H9 (cell line): ENCODE results near the gene NCBP1. TPM values are rescaled to one million over a fixed set of nuclear protein-coding genes. Genes with fewer than 3 reads are reported as not detected.

Experiments
- DNase-seq: peaks from one replicate; pipeline ENCODE4 v3.0.0-alpha.2; 2017
- H2AFZ ChIP-seq: one replicate; pipeline ENCODE4 v1.6.1; 2013; ENCODE audit warnings: mild to moderate bottlenecking, low read length, control low read depth, moderate library complexity
- H2AK5ac ChIP-seq: 2 replicates; pipeline ENCODE4 v1.6.1; 2013; ENCODE audit warnings: low read length, control low read depth, mixed read lengths; ENCODE audit not compliant: insufficient read length
- H2BK120ac ChIP-seq: one replicate; pipeline ENCODE4 v1.6.1; 2013; ENCODE audit warnings: low read depth, mild to moderate bottlenecking, low read length, control low read depth, inconsistent platforms; ENCODE audit not compliant: poor library complexity, severe bottlenecking
- H2BK12ac ChIP-seq: 2 replicates; pipeline ENCODE4 v1.6.1; 2013; ENCODE audit warnings: low read length, control low read depth, mixed read lengths, low read depth; ENCODE audit not compliant: insufficient read length
- H2BK15ac ChIP-seq: 2 replicates; pipeline ENCODE4 v1.6.1; 2013; ENCODE audit warnings: low read depth, low read length, control low read depth
- H2BK20ac ChIP-seq: one replicate; pipeline ENCODE4 v1.6.1; 2013; ENCODE audit warnings: low read depth, mild to moderate bottlenecking, low read length, control low read depth, inconsistent platforms; ENCODE audit not compliant: poor library complexity, severe bottlenecking
- H2BK5ac ChIP-seq: 2 replicates; pipeline ENCODE4 v1.6.1; 2013; ENCODE audit warnings: low read length, control low read depth, mixed read lengths; ENCODE audit not compliant: insufficient read length
- H3K14ac ChIP-seq: 2 replicates; pipeline ENCODE4 v1.6.1; 2013; ENCODE audit warnings: low read length, control low read depth; ENCODE audit not compliant: insufficient read depth
- H3K18ac ChIP-seq: 2 replicates; pipeline ENCODE4 v1.6.1; 2013; ENCODE audit warnings: low read depth, mild to moderate bottlenecking, mixed read lengths, low read length, control low read depth; ENCODE audit not compliant: insufficient read length
- H3K23ac ChIP-seq: 2 replicates; pipeline ENCODE4 v1.6.1; 2013; ENCODE audit warnings: low read length, control low read depth, mixed read lengths, low read depth; ENCODE audit not compliant: insufficient read length
- H3K23me2 ChIP-seq: 2 replicates; pipeline ENCODE4 v1.6.1; 2013; ENCODE audit warnings: low read depth, mild to moderate bottlenecking, mixed read lengths, low read length, control low read depth; ENCODE audit not compliant: insufficient read length, poor library complexity, severe bottlenecking
- H3K27ac ChIP-seq: 2 replicates; pipeline ENCODE4 v1.5.1; 2013; ENCODE audit warnings: low read length, control low read depth, mixed read lengths, low read depth; ENCODE audit not compliant: insufficient read length
- H3K27me3 ChIP-seq: 2 replicates; pipeline ENCODE4 v1.6.1; 2013; ENCODE audit warnings: low read length, control low read depth, inconsistent platforms; ENCODE audit not compliant: insufficient read depth
- H3K4ac ChIP-seq: 2 replicates; pipeline ENCODE4 v1.6.1; 2013; ENCODE audit warnings: low read depth, mild to moderate bottlenecking, control low read depth, inconsistent platforms, low read length, moderate library complexity
- H3K4me1 ChIP-seq: 2 replicates; pipeline ENCODE4 v1.6.1; 2013; ENCODE audit warnings: low read length, control low read depth, inconsistent platforms; ENCODE audit not compliant: insufficient read depth
- H3K4me2 ChIP-seq: 2 replicates; pipeline ENCODE4 v1.6.1; 2013; ENCODE audit warnings: low read length, control low read depth, mixed read lengths; ENCODE audit not compliant: insufficient read length, insufficient read depth
- H3K56ac ChIP-seq: 2 replicates; pipeline ENCODE4 v1.6.1; 2013; ENCODE audit warnings: low read depth, mild to moderate bottlenecking, mixed read lengths, low read length, control low read depth; ENCODE audit not compliant: insufficient read length
- H3K79me1 ChIP-seq: 2 replicates; pipeline ENCODE4 v1.6.1; 2013; ENCODE audit warnings: low read depth, mild to moderate bottlenecking, moderate library complexity, low read length, control low read depth, inconsistent platforms; ENCODE audit not compliant: insufficient read depth, poor library complexity, severe bottlenecking
- H3K79me2 ChIP-seq: 2 replicates; pipeline ENCODE4 v1.6.1; 2013; ENCODE audit warnings: low read length, control low read depth, inconsistent platforms; ENCODE audit not compliant: insufficient read depth
- H3K9ac ChIP-seq: 2 replicates; pipeline ENCODE4 v1.6.1; 2013; ENCODE audit warnings: low read length, control low read depth, mixed read lengths; ENCODE audit not compliant: insufficient read length; ENCODE audit errors: extremely low read depth
- H3K9me3 ChIP-seq: one replicate; pipeline ENCODE4 v1.6.1; 2013; ENCODE audit warnings: low read depth, low read length, inconsistent platforms; ENCODE audit not compliant: control insufficient read depth
- H3T11ph ChIP-seq: one replicate; pipeline ENCODE4 v1.6.1; 2013; ENCODE audit warnings: mild to moderate bottlenecking, low read length, control low read depth, inconsistent platforms
- H4K20me1 ChIP-seq: one replicate; pipeline ENCODE4 v1.6.1; 2013; ENCODE audit not compliant: control insufficient read depth, insufficient read length, insufficient read depth
- H4K5ac ChIP-seq: 2 replicates; pipeline ENCODE4 v1.6.1; 2013; ENCODE audit warnings: low read depth, mild to moderate bottlenecking, mixed read lengths, low read length, control low read depth; ENCODE audit not compliant: insufficient read length
- H4K8ac ChIP-seq: replicated peaks from 2 replicates; pipeline ENCODE4 v1.6.1; 2013; ENCODE audit warnings: low read length, control low read depth, mixed read lengths, low read depth; ENCODE audit not compliant: insufficient read length
- H4K91ac ChIP-seq: 2 replicates; pipeline ENCODE4 v1.6.1; 2013; ENCODE audit warnings: low read depth, mild to moderate bottlenecking, moderate library complexity, mixed read lengths, low read length, control low read depth; ENCODE audit not compliant: insufficient read length
- H3K27ac Mint-ChIP-seq, 3 experiments: 2 replicates in 2 of 3; 3 replicates in 1 of 3; pipeline ENCODE4 v1.8.0; 2020 to 2021; ENCODE audit warnings: mixed read lengths in 3 of 3, mild to moderate bottlenecking in 1 of 3, moderate library complexity in 1 of 3
- H3K27me3 Mint-ChIP-seq: 2 replicates; pipeline ENCODE4 v1.8.0; 2021; ENCODE audit warnings: low read depth, mild to moderate bottlenecking, moderate library complexity, mixed read lengths
- H3K36me3 Mint-ChIP-seq, 3 experiments: 2 replicates in 2 of 3; 3 replicates in 1 of 3; pipeline ENCODE4 v1.8.0; 2020 to 2021; ENCODE audit warnings: low read depth in 3 of 3, mixed read lengths in 3 of 3; ENCODE audit not compliant: insufficient read depth in 1 of 3
- H3K4me1 Mint-ChIP-seq, 2 experiments: 2 replicates each; pipeline ENCODE4 v1.8.0; 2020; ENCODE audit warnings: mixed read lengths in 2 of 2
- H3K4me3 Mint-ChIP-seq, 2 experiments: 2 replicates in 1 of 2; 3 replicates in 1 of 2; pipeline ENCODE4 v1.8.0; 2020 to 2021; ENCODE audit warnings: mild to moderate bottlenecking in 2 of 2, mixed read lengths in 2 of 2, moderate library complexity in 1 of 2
- H3K9me3 Mint-ChIP-seq, 2 experiments: 2 replicates in 1 of 2; 3 replicates in 1 of 2; pipeline ENCODE4 v1.8.0; 2020; ENCODE audit warnings: mild to moderate bottlenecking in 2 of 2, mixed read lengths in 2 of 2, moderate library complexity in 1 of 2
- CTCF ChIP-seq: fragments of 200-600 bp; sonication (generic); conservative IDR thresholded peaks from 3 replicates; pipeline ENCODE4 v1.8.0; 2021; ENCODE audit warnings: antibody characterized with exemption, mild to moderate bottlenecking
- WGBS: extraction: QIAGEN DNeasy Blood & Tissue Kit; methylation state at CpG from one replicate; pipeline ENCODE4 v1.1.7; 2013; ENCODE audit warnings: missing lambda C conversion rate, low lambda C conversion rate, mixed read lengths; ENCODE audit not compliant: insufficient read length; ENCODE audit errors: extremely low coverage; 5-methylcytosine and 5-hydroxymethylcytosine counted together
- total RNA-seq: library from RNA; stranded (reverse); gene quantifications from 2 replicates; pipeline ENCODE4 v1.2.1, GENCODE V29; 2021

Gene NCBP1
- total RNA-seq, 1 experiment from 2014 or later, result 55.7 TPM

GRCh38 chr9:97659771-97660170, 26.1 kb downstream of the NCBP1 start:
- H3K9ac ChIP-seq, result no peak overlapping the region
- no peak overlapping the region for H3K56ac ChIP-seq
- no peaks in the 10 kb centered on the region for H3K9me3 Mint-ChIP-seq
- no peaks in the 10 kb centered on the region for H3K79me2 ChIP-seq
- H4K91ac ChIP-seq, result no peak overlapping the region
- no peak overlapping the region for H3K4ac ChIP-seq
- no peaks in the 10 kb centered on the region for H3K23me2 ChIP-seq
- H3K4me2 ChIP-seq, result no peak overlapping the region
- no peak for TF ChIP-seq CTCF
- H3K27me3 ChIP-seq, result no peaks in the 10 kb centered on the region
- H2BK5ac ChIP-seq, result no peak overlapping the region
- H2BK12ac ChIP-seq, result no peak overlapping the region
- H3K9me3 ChIP-seq, result no peaks in the 10 kb centered on the region
- WGBS, result no CpG with 5 or more reads among the region's 3 CpGs
- H2BK120ac ChIP-seq, result no peak overlapping the region
- H3K27me3 Mint-ChIP-seq, result no peaks in the 10 kb centered on the region
- no peaks in the 10 kb centered on the region for H3K4me1 ChIP-seq
- H3K4me3 Mint-ChIP-seq, result no peak overlapping the region
- no peak overlapping the region for H4K8ac ChIP-seq
- H3K18ac ChIP-seq, result no peak overlapping the region
- H3T11ph ChIP-seq, result no peak overlapping the region
- H3K79me1 ChIP-seq, result no peaks in the 10 kb centered on the region
- H3K27ac ChIP-seq, result no peak overlapping the region
- no peak overlapping the region for H2AK5ac ChIP-seq
- H3K36me3 Mint-ChIP-seq, result peaks cover 39 to 94% (median 86%) of the 10 kb centered on the region in 3 experiments; a peak in 6 of 7 replicates
- H3K4me1 Mint-ChIP-seq, result no peaks in the 10 kb centered on the region
- no peak overlapping the region for H4K5ac ChIP-seq
- H4K20me1 ChIP-seq, result no peaks in the 10 kb centered on the region
- no peak overlapping the region for H2BK15ac ChIP-seq
- no peak overlapping the region for H3K23ac ChIP-seq
- no peak overlapping the region for H2AFZ ChIP-seq
- no peak overlapping the region for H3K14ac ChIP-seq
- H2BK20ac ChIP-seq, result no peak overlapping the region
- H3K27ac Mint-ChIP-seq, result no peak overlapping the region
- no peak for DNase-seq
